NCI-H748 (cell line): ENCODE measurements around the gene SRI.
"Not testable (repeated sequence)": the region's sequence is repeated elsewhere in the genome, so short reads cannot be mapped to it uniquely, and the experiment has no call there.

Source experiments
- DNase-seq: peaks from one replicate; lab custom pipeline; 2025; ENCODE audit not compliant: unreplicated experiment; lab: John Stamatoyannopoulos, UW

Gene SRI

GRCh38 chr7:88219781-88220747 is at the start of gene SRI:
TSS of gene SRI (minus strand) at chr7:88220038. CDS start at chr7:88220026, 12 bp downstream.
- peak; percentile 93 for DNase-seq

DNA sequence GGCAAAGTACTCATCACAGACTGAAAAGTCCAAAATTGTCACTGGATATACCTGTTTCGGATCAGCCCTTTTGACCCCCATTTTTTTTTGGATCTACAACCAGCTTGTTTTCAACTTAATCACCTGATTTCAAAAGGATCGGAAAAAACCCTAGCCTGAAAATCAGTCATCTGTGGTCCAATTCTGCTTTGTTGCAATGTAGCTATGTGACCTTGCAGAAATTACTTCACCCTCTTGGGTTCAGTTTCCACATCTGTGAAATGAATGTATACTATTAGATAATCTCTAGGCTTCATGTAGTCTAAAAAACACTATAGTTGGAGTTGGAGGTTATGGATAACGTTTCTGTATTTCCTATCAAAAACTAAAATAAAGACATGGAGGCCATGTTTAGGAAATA is 49.7 kb upstream of the SRI start:
- no peak for DNase-seq

DNA sequence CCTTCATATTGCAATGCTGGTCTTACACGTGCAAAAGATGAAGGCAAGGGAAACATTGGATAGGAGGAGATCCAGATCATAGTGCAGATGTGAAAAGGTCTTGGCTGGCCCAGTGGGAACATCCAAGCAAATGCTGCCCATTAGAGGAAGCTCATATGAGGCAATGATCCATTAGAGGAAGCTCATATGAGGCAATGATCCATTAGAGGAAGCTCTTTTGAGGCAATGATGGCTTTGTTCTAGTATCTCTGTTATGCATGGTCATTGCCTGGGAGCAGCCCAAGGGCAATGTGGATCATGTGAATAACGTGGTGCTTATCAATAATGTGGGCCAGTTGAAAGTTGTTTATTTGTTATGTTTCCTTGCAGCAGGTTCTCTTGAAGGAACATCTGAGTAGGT is 49.0 kb upstream of the SRI start:
- DNase-seq, result no peak

GRCh38 chr7:88268051-88268450 is 48.2 kb upstream of the SRI start:
- no peak for DNase-seq

- no peak for DNase-seq
Measured at GRCh38 chr7:88267421-88267820, 47.6 kb upstream of the SRI start.

GRCh38 chr7:88264987-88265386 is 45.1 kb upstream of the SRI start:
- not testable (repeated sequence) for DNase-seq

DNA sequence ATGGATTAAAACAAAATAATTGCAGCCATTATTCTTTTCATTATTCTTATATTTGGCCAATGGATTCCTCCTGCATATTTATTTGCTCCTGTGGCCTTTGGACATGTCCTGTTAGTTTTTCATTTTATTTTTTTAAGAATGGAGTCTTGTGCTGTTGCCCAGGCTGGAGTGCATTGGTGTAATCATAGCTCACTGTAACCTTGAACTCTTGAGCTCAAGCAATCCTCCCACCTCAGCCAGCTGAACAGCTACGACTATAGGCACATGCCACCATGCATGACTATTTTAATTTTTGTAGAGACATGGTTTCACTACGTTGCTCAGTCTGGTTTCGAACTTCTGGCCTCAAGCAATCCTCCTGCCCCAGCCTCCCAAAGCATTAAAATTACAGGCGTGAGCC is 42.7 kb upstream of the SRI start:
- DNase-seq, result no peak

DNA sequence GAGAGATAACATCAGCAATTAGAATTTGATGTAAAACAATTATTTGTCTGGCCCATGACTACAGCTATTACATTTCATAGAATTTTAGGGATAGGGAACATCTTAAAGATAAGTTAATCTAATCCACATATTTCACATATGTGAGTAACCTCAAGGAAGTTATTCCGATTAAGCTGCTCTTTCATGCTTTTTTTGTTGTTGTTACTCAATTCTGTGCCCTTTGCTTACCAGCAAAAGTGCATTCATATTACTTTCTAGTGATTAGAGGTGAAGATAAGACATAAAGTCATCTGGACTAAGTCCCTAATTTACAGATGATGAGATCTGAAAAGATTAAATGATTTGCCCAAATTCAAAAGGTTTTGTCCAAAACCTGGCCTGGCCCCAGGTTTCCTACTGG is 40.9 kb upstream of the SRI start:
- DNase-seq, result no peak

DNA sequence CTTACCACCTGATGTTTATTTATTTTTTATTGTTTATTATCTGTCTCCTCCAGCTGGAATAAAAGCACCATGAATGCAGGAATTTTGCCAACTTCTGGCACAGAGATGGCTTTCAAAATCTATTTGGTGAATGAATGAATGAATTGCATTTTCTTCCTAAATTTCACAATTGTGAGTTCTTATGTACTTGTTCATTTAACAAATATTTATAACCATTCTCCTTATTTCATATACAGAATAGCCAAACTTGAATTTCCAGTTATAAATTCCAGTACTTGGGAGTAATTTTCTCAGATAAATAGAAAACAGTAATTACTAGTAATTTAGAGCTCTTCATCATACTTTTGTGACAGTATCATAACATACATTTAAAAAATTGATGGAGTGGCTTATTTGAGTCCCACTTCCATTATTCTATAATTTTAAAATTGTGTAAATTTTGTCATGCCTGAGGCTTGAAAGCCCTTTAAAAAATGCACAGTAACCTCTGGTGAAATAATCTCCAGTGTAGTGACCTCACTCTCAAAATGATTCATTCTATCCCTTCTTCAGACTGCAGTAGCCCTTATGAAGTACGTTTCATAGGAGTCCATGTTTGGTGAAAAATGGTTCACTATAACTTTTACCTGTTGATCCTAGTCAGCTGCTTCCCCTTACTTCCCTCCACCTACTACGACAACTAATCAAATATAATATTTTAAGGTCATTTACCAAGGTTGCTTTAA is 40.0 kb upstream of the SRI start:
- no peak for DNase-seq

GRCh38 chr7:88258296-88258695 is 38.5 kb upstream of the SRI start:
- not testable (repeated sequence) for DNase-seq

- no peak for DNase-seq
Measured at GRCh38 chr7:88256906-88257305, 37.1 kb upstream of the SRI start.

GRCh38 chr7:88254721-88255424 is 35.0 kb upstream of the SRI start:
- no peak for DNase-seq

- no peak for DNase-seq
Measured at GRCh38 chr7:88253640-88254039, 33.8 kb upstream of the SRI start.

DNA sequence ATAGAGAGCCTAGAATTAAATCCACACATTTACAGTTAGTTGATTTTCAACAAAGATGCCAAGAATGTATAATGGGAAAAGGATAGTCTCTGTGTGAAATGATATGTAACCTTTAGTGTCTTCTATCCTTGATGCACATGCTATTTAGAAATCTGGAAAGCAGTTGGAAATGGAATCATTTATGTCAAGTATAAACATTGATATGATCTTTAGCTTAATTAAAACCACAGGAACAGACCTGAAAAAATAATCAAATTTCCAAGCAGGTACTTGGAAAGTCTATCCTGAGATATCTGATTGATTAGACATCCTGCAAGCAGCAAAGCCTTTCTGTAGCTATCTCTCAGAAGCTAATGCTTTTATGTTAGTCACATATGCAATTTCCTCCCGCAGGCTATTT is 24.4 kb upstream of the SRI start:
- DNase-seq, result no peak

DNA sequence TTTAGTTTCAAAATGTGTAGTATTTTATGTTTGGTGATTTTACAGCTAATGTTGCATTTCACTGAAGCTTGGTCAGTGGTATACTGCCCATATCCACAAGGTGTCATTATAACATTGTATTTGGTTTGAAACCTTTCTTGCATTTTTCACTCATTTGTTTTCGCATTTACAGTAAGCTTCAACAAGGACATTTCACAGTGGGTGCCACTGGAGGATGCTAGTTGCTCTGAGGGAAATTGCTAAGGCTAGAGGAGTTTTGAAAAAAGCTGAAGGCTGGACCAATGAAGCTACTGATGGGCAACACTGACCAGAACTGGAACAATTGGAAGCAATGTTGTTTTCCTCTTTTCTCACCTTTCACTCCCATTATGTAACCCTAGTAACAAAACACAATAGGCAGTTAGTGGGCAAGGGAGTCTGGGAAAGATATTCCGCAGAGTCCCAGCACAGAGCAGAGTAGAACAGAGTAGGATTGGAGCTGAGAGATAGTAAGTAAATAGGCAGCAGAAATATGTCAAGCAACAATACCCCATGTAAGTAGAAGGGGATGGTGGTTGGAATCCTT is 23.6 kb upstream of the SRI start:
- peak; percentile 82 for DNase-seq

- no peak for DNase-seq
Measured at GRCh38 chr7:88239852-88240251, 20.0 kb upstream of the SRI start.

DNA sequence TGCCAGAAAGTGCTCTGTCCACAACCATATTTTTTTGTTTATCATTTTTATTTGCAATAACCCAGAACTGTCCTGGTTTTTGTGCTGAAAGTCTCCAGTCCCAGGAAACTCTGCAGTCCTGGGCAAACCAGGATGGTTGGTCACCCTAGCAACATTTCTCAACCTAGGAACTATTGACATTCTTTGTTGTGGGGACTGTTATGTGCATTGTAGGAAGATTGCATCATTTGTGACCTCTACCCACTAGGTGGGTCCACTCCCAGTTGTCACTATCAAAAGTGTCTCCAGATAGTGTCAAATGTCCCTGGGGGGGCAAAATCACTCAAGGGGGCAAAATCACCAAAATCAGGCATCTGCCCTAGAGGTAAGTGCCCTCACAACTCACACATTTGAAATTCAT is 14.0 kb upstream of the SRI start:
- DNase-seq, result no peak

DNA sequence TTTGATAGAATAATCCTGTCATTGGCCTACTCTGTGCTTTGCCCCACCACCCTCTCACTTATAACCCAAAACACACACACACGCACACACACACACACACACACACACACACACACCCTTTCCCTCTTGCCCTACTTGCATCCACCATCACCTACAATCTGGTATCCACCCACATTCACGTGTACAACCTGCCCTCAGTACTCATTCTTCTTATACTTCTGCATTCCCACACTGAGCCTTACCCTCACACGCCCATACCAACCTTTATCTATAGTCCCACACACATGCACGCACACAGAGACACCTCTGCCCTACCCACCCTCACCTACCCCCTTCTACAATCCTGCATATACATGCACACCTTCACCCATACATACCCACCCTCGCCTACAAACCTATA is 10.8 kb upstream of the SRI start:
- DNase-seq, result no peak

- DNase-seq, result no peak
Measured at GRCh38 chr7:88229302-88229995, 9.6 kb upstream of the SRI start.

DNA sequence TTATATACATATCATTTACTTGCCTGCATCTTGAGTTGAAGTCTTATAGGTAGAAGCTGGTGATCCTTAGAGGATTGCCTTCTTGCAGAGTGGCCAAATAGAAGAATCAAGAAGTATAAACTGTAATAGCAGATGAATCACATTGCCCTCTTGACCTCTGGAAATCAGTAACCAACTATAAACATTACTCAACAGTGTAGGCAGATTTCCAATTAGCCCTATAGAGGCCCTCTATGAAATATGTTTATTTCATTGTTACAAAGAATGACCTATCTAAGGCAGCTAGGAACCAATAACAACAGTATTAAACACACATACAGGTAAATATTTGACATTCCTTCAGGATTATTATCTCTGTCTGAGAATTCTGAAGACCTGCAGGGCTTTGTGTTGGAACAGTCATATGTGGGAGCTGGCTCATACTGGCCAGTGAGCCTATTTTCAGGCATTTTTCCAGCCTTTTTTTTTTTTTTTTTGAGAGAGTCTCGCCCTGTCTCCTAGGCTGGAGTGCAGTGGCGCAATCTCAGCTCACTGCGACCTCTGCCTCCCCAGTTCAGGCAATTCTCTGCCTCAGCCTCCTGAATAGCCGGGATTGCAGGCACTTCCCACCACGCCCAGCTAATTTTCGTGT is 7.2 kb upstream of the SRI start:
- no peak for DNase-seq
